DOHH2 (cell line): ENCODE results near the gene PHLDA1.

ENCODE experiments used
- H3F3A ChIP-seq: fragments of 200-600 bp; sonication (generic), shearing (Covaris generic); 2 replicates; pipeline ENCODE4 v1.6.0; 2016; ENCODE audit warnings: antibody characterized with exemption, mild to moderate bottlenecking; ENCODE audit not compliant: control insufficient read depth, insufficient read depth
- H3K27ac ChIP-seq: fragments of 200-600 bp; sonication (generic); 2 replicates; pipeline ENCODE4 v1.5.1; 2014; ENCODE audit warnings: low read depth, mild to moderate bottlenecking, low read length, moderate library complexity
- H3K27me3 ChIP-seq: fragments of 200-600 bp; sonication (generic); 2 replicates; pipeline ENCODE4 v1.6.1; 2014; ENCODE audit warnings: mild to moderate bottlenecking, low read length, mixed read lengths; ENCODE audit not compliant: control insufficient read depth
- H3K36me3 ChIP-seq: fragments of 200-600 bp; sonication (generic); 2 replicates; pipeline ENCODE4 v1.6.1; 2014; ENCODE audit warnings: mild to moderate bottlenecking, low read length, moderate library complexity, mixed read lengths; ENCODE audit not compliant: control insufficient read depth
- H3K4me1 ChIP-seq: fragments of 200-600 bp; sonication (generic); 2 replicates; pipeline ENCODE4 v1.6.1; 2014; ENCODE audit warnings: mild to moderate bottlenecking, low read length, mixed read lengths; ENCODE audit not compliant: control insufficient read depth
- H3K4me2 ChIP-seq: fragments of 200-600 bp; sonication (generic); 2 replicates; pipeline ENCODE4 v1.6.0; 2014; ENCODE audit warnings: mild to moderate bottlenecking, low read length, moderate library complexity
- H3K4me3 ChIP-seq: fragments of 200-600 bp; sonication (generic); 2 replicates; pipeline ENCODE4 v1.5.1; 2014; ENCODE audit warnings: mild to moderate bottlenecking, low read length, mixed read lengths
- H3K79me2 ChIP-seq: fragments of 200-600 bp; sonication (generic); 2 replicates; pipeline ENCODE4 v1.6.1; 2014; ENCODE audit warnings: mild to moderate bottlenecking, low read length, mixed read lengths; ENCODE audit not compliant: control insufficient read depth
- H3K9me2 ChIP-seq: fragments of 200-600 bp; sonication (generic); replicated peaks from 2 replicates; pipeline ENCODE4 v1.6.1; 2014; ENCODE audit warnings: mild to moderate bottlenecking, low read length, mixed read lengths; ENCODE audit not compliant: control insufficient read depth
- H3K9me3 ChIP-seq: fragments of 200-600 bp; sonication (generic); 2 replicates; pipeline ENCODE4 v1.6.1; 2014; ENCODE audit warnings: antibody characterized with exemption, low read length, mixed read lengths; ENCODE audit not compliant: control insufficient read depth, insufficient read depth
- H4K20me1 ChIP-seq: fragments of 200-600 bp; sonication (generic); 2 replicates; pipeline ENCODE4 v1.6.0; 2014; ENCODE audit warnings: low read depth, mild to moderate bottlenecking, antibody characterized with exemption, low read length, moderate library complexity; ENCODE audit not compliant: control insufficient read depth, insufficient read depth
- CTCF ChIP-seq: fragments of 200-600 bp; sonication (generic); IDR thresholded peaks from one replicate; pipeline ENCODE4 v1.5.1; 2014; ENCODE audit warnings: antibody characterized with exemption, mild to moderate bottlenecking, low read depth, low read length; ENCODE audit not compliant: poor library complexity, severe bottlenecking
- EZH2phosphoT487 ChIP-seq: fragments of 200-600 bp; sonication (generic); IDR thresholded peaks from 2 replicates; pipeline ENCODE4 v1.6.1; 2017; ENCODE audit warnings: borderline replicate concordance, mild to moderate bottlenecking, antibody characterized with exemption, low read length, moderate library complexity, mixed read lengths

PHLDA1 gene

GRCh38 chr12:76023069-76023690, 8.4 kb downstream of the PHLDA1 start:
- Histone ChIP-seq H3K4me1 (no peaks in the 10 kb centered on the region), H3K9me3 (no peaks in the 10 kb centered on the region), H3K4me2 (no peak overlapping the region), H4K20me1 (no peaks in the 10 kb centered on the region), H3K27me3 (peaks cover 8% of the 10 kb centered on the region; the same call in 1 of the 2 replicates), H3K4me3 (no peak overlapping the region), H3K36me3 (no peaks in the 10 kb centered on the region), H3K79me2 (no peaks in the 10 kb centered on the region), H3K27ac (no peak overlapping the region), H3K9me2 (no peaks in the 10 kb centered on the region), H3F3A (no peaks in the 10 kb centered on the region)
- TF ChIP-seq EZH2phosphoT487 (no peak), CTCF (no peak)

- Histone ChIP-seq H3K9me2 (no peaks in the 10 kb centered on the region), H3K4me1 (no peaks in the 10 kb centered on the region), H3K36me3 (no peaks in the 10 kb centered on the region), H4K20me1 (no peaks in the 10 kb centered on the region), H3K4me2 (no peak overlapping the region), H3K4me3 (no peak overlapping the region), H3K79me2 (no peaks in the 10 kb centered on the region), H3K27ac (no peak overlapping the region), H3F3A (no peaks in the 10 kb centered on the region), H3K27me3 (peaks cover 8% of the 10 kb centered on the region; the same call in 1 of the 2 replicates), H3K9me3 (no peaks in the 10 kb centered on the region)
- TF ChIP-seq CTCF, result no peak
Observed at GRCh38 chr12:76022506-76022905, 9.1 kb downstream of the PHLDA1 start.

GRCh38 chr12:76020731-76021672, 10.6 kb downstream of the PHLDA1 start:
- no peaks in the 10 kb centered on the region for H3K4me1 ChIP-seq
- no peaks in the 10 kb centered on the region for H3K9me3 ChIP-seq
- H3K27ac ChIP-seq, result no peak overlapping the region

More at GRCh38 chr12:76020731-76021672, 10.6 kb downstream of the PHLDA1 start:
- Histone ChIP-seq H3K9me2 (no peaks in the 10 kb centered on the region), H3K4me2 (no peak overlapping the region), H3K79me2 (no peaks in the 10 kb centered on the region), H3K4me3 (no peak overlapping the region), H3K36me3 (no peaks in the 10 kb centered on the region), H3F3A (no peaks in the 10 kb centered on the region), H4K20me1 (no peaks in the 10 kb centered on the region), H3K27me3 (peaks cover 3% of the 10 kb centered on the region; the same call in 1 of the 2 replicates)
- TF ChIP-seq EZH2phosphoT487 (no peak), CTCF (no peak)
